Spleen (tissue), 11 donors: ENCODE results near the gene JOSD1. TPM values are rescaled to one million over a fixed set of nuclear protein-coding genes. Genes with fewer than 3 reads are reported as not detected.

ENCODE experiments used
- DNase-seq: peaks from one replicate; pipeline ENCODE4 v3.0.0-alpha.2; 2020
- H3K27ac ChIP-seq, 8 donors: fragments of 200-600 bp; sonication (generic) in 7 of 8; 1 replicate in 4 of 8; 2 replicates in 4 of 8; pipeline versions ENCODE4 v1.5.0 to v1.8.0; 2016 to 2021; ENCODE audit warnings: inconsistent platforms in 4 of 8, mild to moderate bottlenecking in 4 of 8, moderate library complexity in 1 of 8
- H3K27me3 ChIP-seq, 7 donors: fragments of 200-600 bp; sonication (generic) in 6 of 7; replicated peaks in 1 of 7; 1 replicate in 4 of 7; 2 replicates in 3 of 7; pipeline versions ENCODE4 v1.5.0 to v1.8.0; 2016 to 2021; ENCODE audit warnings: inconsistent platforms in 3 of 7, mild to moderate bottlenecking in 1 of 7
- H3K36me3 ChIP-seq, 6 donors: fragments of 200-600 bp; sonication (generic) in 5 of 6; 1 replicate in 4 of 6; 2 replicates in 2 of 6; pipeline versions ENCODE4 v1.5.0 to v1.8.0; 2016 to 2021; ENCODE audit warnings: inconsistent platforms in 2 of 6
- H3K4me1 ChIP-seq, 6 donors: fragments of 200-600 bp; sonication (generic) in 5 of 6; 1 replicate in 3 of 6; 2 replicates in 3 of 6; pipeline versions ENCODE4 v1.5.0 to v1.8.0; 2016 to 2021; ENCODE audit warnings: inconsistent platforms in 3 of 6
- H3K4me3 ChIP-seq, 8 donors: fragments of 200-600 bp; sonication (generic) in 7 of 8; 1 replicate in 4 of 8; 2 replicates in 4 of 8; pipeline versions ENCODE4 v1.5.0 to v1.8.0; 2016 to 2021; ENCODE audit warnings: inconsistent platforms in 4 of 8, mild to moderate bottlenecking in 4 of 8, moderate library complexity in 2 of 8
- H3K9me3 ChIP-seq, 8 donors: fragments of 200-600 bp; sonication (generic) in 7 of 8; 1 replicate in 4 of 8; 2 replicates in 4 of 8; pipeline versions ENCODE4 v1.5.0 to v1.8.0; 2016 to 2021; ENCODE audit warnings: inconsistent platforms in 4 of 8
- POLR2A ChIP-seq, 3 donors: fragments of 450-650 bp; IDR thresholded peaks; one replicate each; pipeline ENCODE4 v1.5.1; 2017; ENCODE audit warnings: antibody characterized with exemption in 3 of 3, mild to moderate bottlenecking in 1 of 3
- POLR2AphosphoS5 ChIP-seq, 3 donors: sonication (generic); formaldehyde crosslinking; IDR thresholded peaks; one replicate each; pipeline ENCODE4 v1.5.1; 2017; ENCODE audit warnings: antibody characterized with exemption in 3 of 3
- WGBS, 5 donors: extraction: QIAGEN DNeasy Blood & Tissue Kit in 3 of 5; methylation state at CpG; one replicate each; pipeline versions ENCODE4 v1.1.5 to v1.1.7; 2013 to 2018; 5-methylcytosine and 5-hydroxymethylcytosine counted together
- intact Hi-C: fragments of 100-400 bp; cut with DNase I; formaldehyde crosslinking; loops from one replicate; pipeline ENCODE4 v1.15.0; 2023; ENCODE audit warnings: low total_unique reads
- polyA plus RNA-seq, 3 donors: library from polyadenylated mRNA; stranded (reverse); fragments of 200-250 nt; gene quantifications; one replicate each; pipeline ENCODE4 v1.2.1, GENCODE V29; 2013
- total RNA-seq, 7 donors: library from RNA; depleted of rRNA in 3 of 7; stranded (reverse); fragments of >200 nt in 3 of 7; fragmentation: NEBNext Ultra II Directional in 4 of 7; extraction: Animal tissue kit (Norgen Biotek cat#: 25700) in 4 of 7; gene quantifications; one replicate each; pipeline versions ENCODE4 v1.1.0 to v1.2.1, GENCODE V29; 2016 to 2021
- TF ChIP-seq, protein P1 (sequence below), 11 experiments: fragments of 200-600 bp in 7 of 11; fragments of 450-650 bp in 4 of 11; sonication (generic) in 4 of 11; IDR thresholded peaks in 8 of 11; conservative IDR thresholded peaks in 3 of 11; 1 replicate in 7 of 11; 2 replicates in 4 of 11; pipeline versions ENCODE4 v1.4.0 to v1.8.0; 2016 to 2021; ENCODE audit warnings: antibody characterized with exemption in 11 of 11, inconsistent platforms in 4 of 11, mild to moderate bottlenecking in 1 of 11
- donor health status: healthy with polysubstance abuse.
- donor health status: DM: no; HTN: no; CAD: no; lungs with moderate emphysema.
- donor health status: DM: no; HTN: no; CAD: no.
- donor health status: Bipolar disorder and iron deficiency.
- donor health status: healthy.
- donor health status: DM: no; HTN: no; CAD: no.
- donor health status: DM: yes; HTN: yes; CAD: no.

Gene JOSD1
- total and polyA plus RNA-seq, 10 donors = 10.1 to 54.2 (median 33.2) TPM

DNA sequence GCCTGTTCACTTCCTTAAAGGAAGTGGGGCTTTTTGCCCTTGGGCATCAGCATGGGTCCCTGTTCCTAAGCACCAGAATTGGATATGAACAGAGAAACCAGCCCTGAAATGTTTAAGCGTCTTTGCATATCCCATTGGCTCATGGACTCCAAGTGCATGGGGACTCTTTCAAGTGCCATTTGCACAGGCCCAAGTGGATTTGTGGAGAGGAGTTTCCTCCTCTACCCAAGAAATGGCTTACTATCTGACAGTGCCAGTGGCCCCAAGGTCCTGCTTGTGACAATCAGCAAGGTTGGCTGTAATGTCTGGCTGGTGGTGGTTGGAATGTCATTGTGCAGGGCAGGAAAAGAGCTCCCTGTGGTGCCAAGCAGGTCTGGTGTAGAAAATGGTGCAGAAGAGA lies 15.0 kb downstream of the JOSD1 start:
- Histone ChIP-seq H3K9me3 (no peaks in the 10 kb centered on the region), H3K36me3 (peaks cover 0 to 81% (median 65%) of the 10 kb centered on the region in 6 donors), H3K27ac (no peak overlapping the region), H3K27me3 (no peaks in the 10 kb centered on the region), H3K4me3 (no peak overlapping the region), H3K4me1 (peaks cover 6 to 31% (median 16%) of the 10 kb centered on the region in 6 donors)
- TF ChIP-seq, protein P1, sequence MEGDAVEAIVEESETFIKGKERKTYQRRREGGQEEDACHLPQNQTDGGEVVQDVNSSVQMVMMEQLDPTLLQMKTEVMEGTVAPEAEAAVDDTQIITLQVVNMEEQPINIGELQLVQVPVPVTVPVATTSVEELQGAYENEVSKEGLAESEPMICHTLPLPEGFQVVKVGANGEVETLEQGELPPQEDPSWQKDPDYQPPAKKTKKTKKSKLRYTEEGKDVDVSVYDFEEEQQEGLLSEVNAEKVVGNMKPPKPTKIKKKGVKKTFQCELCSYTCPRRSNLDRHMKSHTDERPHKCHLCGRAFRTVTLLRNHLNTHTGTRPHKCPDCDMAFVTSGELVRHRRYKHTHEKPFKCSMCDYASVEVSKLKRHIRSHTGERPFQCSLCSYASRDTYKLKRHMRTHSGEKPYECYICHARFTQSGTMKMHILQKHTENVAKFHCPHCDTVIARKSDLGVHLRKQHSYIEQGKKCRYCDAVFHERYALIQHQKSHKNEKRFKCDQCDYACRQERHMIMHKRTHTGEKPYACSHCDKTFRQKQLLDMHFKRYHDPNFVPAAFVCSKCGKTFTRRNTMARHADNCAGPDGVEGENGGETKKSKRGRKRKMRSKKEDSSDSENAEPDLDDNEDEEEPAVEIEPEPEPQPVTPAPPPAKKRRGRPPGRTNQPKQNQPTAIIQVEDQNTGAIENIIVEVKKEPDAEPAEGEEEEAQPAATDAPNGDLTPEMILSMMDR (IDR thresholded peaks at IDR 0.05 in 8 of 11, conservative IDR thresholded peaks at IDR 0.05 in 3 of 11) = no peak
- no peak for TF ChIP-seq POLR2AphosphoS5 (IDR thresholded peaks at IDR 0.05)
- no peak for TF ChIP-seq POLR2A (IDR thresholded peaks at IDR 0.05)
- DNase-seq = no peak
- 90 to 100% (median 92%) methylated on average over 1 of the region's 1 CpG for WGBS, 5 donors
- intact Hi-C loops = no loop called here

DNA sequence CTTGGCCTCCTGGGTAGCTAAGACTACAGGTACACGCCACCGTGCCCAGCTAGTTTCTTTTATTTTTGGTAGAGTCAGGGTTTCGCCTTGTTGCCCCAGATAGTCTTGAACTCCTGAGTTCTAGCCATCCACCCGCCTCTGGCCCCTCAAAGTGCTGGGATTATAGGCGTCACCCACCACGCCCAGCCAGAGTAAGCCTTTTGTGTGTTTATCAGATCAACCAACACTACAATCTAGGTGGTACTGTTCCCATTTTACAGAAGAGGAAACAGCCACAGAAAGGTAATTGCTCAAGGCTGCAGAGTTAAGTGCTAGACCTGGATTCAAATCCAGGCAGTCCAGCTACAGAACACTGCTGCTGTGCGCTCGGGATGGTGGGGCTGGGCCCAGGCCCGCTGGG lies 15.8 kb downstream of the JOSD1 start:
- intact Hi-C loops = no loop called here

DNA sequence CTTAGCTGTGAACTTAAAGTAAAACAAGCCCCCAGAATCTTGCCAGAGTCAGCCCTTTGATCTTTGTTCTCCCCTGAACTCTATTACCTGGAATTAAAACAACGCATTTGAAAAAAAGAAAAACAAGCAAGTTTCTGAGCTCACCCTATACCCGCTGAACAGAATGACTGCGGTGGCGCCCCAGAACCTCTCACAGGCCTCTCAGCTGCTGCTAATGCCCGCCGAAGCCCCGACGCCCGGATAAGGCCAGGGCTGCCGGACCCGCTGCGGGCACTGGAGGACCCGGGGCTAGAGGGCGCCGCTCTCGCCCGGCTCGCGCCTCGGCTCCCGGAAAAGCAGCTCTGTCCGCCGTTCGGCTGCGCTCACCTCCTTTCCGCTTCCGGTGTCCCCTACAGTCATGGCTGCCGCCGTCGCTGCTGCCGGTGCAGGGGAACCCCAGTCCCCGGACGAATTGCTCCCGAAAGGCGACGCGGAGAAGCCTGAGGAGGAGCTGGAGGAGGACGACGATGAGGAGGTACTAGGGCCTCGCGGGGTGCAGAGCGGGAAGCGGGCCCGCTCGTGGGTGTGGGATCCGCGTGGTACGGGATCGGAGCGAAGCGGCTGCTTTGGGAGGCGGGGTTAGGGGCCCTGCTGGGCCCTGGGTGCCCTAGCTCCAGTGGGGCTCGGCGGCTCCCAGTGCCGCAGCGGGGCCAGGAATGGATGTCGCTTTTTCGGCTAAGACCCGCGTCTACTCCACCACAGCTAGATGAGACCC lies 19.0 kb downstream of the JOSD1 start, which contains the start of gene TOMM22:
Gene TOMM22 (plus strand): TSS at position 376 of the 754 bp plus-strand sequence. CDS start 22 bp downstream, at position 398.
- peaks cover 0 to 41% (median 38%) of the 10 kb centered on the region in 6 donors for H3K36me3 ChIP-seq
- H3K27me3 ChIP-seq = no peaks in the 10 kb centered on the region
- 0 to 1% (median 0%) methylated on average over 32 to 60 of the region's 60 CpGs for WGBS, 5 donors
- peak within 1 kb of the TSS; percentile 87 to 100 (median 96) for H3K4me3 ChIP-seq
- TF ChIP-seq, protein P1 (IDR thresholded peaks at IDR 0.05 in 8 of 11, conservative IDR thresholded peaks at IDR 0.05 in 3 of 11) = peak in 8 of 11 experiments; percentile 40 to 75 (median 54)
- TF ChIP-seq POLR2AphosphoS5 (IDR thresholded peaks at IDR 0.05) = peak; percentile 92 to 96 (median 95)
- TF ChIP-seq POLR2A (IDR thresholded peaks at IDR 0.05) = no peak
- H3K4me1 ChIP-seq = peaks cover 6 to 25% (median 16%) of the 10 kb centered on the region in 6 donors
- intact Hi-C loops = no loop called here
- H3K9me3 ChIP-seq = no peaks in the 10 kb centered on the region
- peak; percentile 98 for DNase-seq
- peak within 1 kb of the TSS; percentile 49 to 85 (median 82) for H3K27ac ChIP-seq

More for the DNA sequence above, 15.8 kb downstream of the JOSD1 start:
- peak in 1 of 3 donors; percentile 13 for TF ChIP-seq POLR2AphosphoS5 (IDR thresholded peaks at IDR 0.05)
- TF ChIP-seq, protein P1 (IDR thresholded peaks at IDR 0.05 in 8 of 11, conservative IDR thresholded peaks at IDR 0.05 in 3 of 11) = no peak
- Histone ChIP-seq H3K27ac (no peak overlapping the region), H3K9me3 (no peaks in the 10 kb centered on the region), H3K4me1 (peaks cover 6 to 31% (median 16%) of the 10 kb centered on the region in 6 donors), H3K36me3 (peaks cover 0 to 73% (median 63%) of the 10 kb centered on the region in 6 donors), H3K27me3 (no peaks in the 10 kb centered on the region), H3K4me3 (no peak overlapping the region)
- WGBS, 5 donors = 91 to 96% (median 94%) methylated on average over 9 of the region's 9 CpGs
- no peak for DNase-seq

DNA sequence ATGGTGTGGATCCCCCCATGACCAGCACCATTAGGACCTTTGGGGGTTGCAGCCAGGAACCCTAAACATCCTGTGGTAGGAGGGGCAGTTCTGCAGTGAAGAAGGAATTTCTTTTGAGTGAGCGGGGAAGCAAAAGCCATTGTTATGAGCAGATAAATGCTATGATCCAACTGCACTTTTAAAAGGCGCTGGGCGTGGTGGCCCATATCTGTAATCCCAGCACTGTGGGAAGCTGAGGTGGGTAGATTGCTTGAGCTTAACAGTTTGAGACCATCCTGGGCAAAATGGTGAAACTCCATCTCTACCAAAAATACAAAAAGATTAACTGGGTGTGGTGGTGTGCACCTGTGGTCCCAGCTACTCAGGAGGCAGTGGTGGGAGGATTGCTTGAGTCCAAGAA lies 24.9 kb downstream of the JOSD1 start:
- peaks cover 0 to 35% (median 26%) of the 10 kb centered on the region in 6 donors for H3K36me3 ChIP-seq
- H3K27ac ChIP-seq = no peak overlapping the region
- no peaks in the 10 kb centered on the region for H3K9me3 ChIP-seq
- H3K27me3 ChIP-seq = no peaks in the 10 kb centered on the region
- no peak overlapping the region for H3K4me3 ChIP-seq
- 88 to 96% (median 93%) methylated on average over 3 of the region's 3 CpGs for WGBS, 5 donors
- intact Hi-C loops = no loop called here
- no peaks in the 10 kb centered on the region for H3K4me1 ChIP-seq
- TF ChIP-seq POLR2A (IDR thresholded peaks at IDR 0.05) (no peak), POLR2AphosphoS5 (IDR thresholded peaks at IDR 0.05) (no peak)
- TF ChIP-seq, protein P1 (IDR thresholded peaks at IDR 0.05 in 8 of 11, conservative IDR thresholded peaks at IDR 0.05 in 3 of 11) = no peak
- DNase-seq = no peak
